ENCODE results near the gene CDH4.

GRCh38 chr20:61674688-61675087, 422.6 kb downstream of the CDH4 start:
- TF ChIP-seq CTCF (IDR thresholded peaks at IDR 0.05) (no peak), EZH2 (IDR thresholded peaks at IDR 0.05; ENCODE audit: borderline replicate concordance, insufficient read depth, low read depth, low read length, poor library complexity, severe bottlenecking) (no peak)

All from B cell (primary cell).